Activated CD8-positive, alpha-beta memory T cell treated with anti-CD3 and anti-CD28 coated beads, Interleukin-2, amount 10 ng/mL, durations not matched to agents 7 days and 5 days (primary cell): ENCODE data around the gene ZNF423. TPM values are rescaled to one million over a fixed set of nuclear protein-coding genes. Genes with fewer than 3 reads are reported as not detected.

Experiments used
- ATAC-seq: fragments of 150-1000 bp; cut with Tn5 transposase; one replicate; pipeline ENCODE4 v1.10.0; 2021; ENCODE audit warnings: moderate library complexity
- CTCF ChIA-PET: fragments of 350-600 bp; sonication (Branson Sonifier 250); formaldehyde crosslinking; loops from one replicate; lab custom pipeline; 2021; ENCODE audit warnings: antibody characterized with exemption; lab: Charles Lee
- DNase-seq: peaks from one replicate; pipeline ENCODE4 v3.0.0-alpha.2; 2020
- H3K27ac Mint-ChIP-seq: one replicate; pipeline ENCODE4 v1.8.0; 2021; ENCODE audit warnings: mild to moderate bottlenecking, mixed read lengths
- H3K27me3 Mint-ChIP-seq: one replicate; pipeline ENCODE4 v1.8.0; 2021; ENCODE audit warnings: mixed read lengths
- H3K36me3 Mint-ChIP-seq: one replicate; pipeline ENCODE4 v1.8.0; 2021; ENCODE audit warnings: mild to moderate bottlenecking, mixed read lengths
- H3K4me1 Mint-ChIP-seq: one replicate; pipeline ENCODE4 v1.8.0; 2021; ENCODE audit warnings: mixed read lengths
- H3K4me3 Mint-ChIP-seq: one replicate; pipeline ENCODE4 v1.8.0; 2021; ENCODE audit warnings: mild to moderate bottlenecking, moderate library complexity, mixed read lengths
- H3K9me3 Mint-ChIP-seq: one replicate; pipeline ENCODE4 v1.8.0; 2022; ENCODE audit warnings: low read depth, mixed read lengths
- total RNA-seq, 2 experiments: library from RNA; stranded (reverse); gene quantifications; one replicate each; pipeline ENCODE4 v1.2.3, GENCODE V29; 2021

ZNF423 gene
- total RNA-seq, 2 experiments from 2014 or later, result not detected

DNA sequence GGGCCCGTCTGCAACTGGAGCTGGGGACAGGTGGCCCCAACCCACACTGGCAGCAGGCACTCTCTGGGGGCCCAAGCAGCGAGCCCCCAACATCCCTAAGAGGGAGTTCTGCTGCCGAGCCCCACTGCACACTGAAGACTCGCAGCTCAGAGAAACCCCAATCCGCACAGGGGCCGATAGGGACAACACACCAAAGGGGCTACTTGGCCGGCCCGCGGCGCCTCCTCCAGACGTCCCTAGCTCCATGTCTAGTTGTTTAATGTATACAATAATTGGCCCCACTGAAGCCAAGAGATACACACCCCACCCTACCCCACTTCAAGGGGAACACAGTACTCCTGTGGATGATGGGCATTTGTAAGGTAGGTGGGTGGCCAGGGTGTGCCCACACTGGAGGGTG, 62.7 kb downstream of the ZNF423 start:
- Mint-ChIP-seq H3K27me3 (no peaks in the 10 kb centered on the region), H3K36me3 (no peaks in the 10 kb centered on the region), H3K4me3 (no peak overlapping the region), H3K9me3 (no peaks in the 10 kb centered on the region), H3K27ac (no peak overlapping the region), H3K4me1 (no peaks in the 10 kb centered on the region)
- CTCF ChIA-PET, result no interaction called here
- no peak for DNase-seq
- no peak for ATAC-seq

DNA sequence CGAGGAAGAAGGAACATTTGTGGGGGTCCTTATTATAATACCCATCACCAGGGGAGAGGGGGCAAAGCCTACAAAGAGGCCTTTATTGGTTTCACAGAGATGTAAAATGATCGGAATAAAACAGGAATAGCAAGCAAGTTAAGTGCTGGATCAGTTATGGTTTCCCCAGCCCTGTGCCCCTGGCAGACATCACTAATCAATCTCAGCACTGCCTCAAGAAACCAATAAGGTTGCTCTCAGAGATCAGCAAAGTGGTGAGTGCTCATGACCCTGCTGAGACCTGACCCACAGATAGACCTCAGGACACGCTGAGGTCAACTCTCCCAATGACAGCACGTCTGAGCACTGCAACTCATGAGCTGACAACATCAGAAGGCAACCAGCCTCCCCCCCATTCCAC, 66.3 kb downstream of the ZNF423 start:
- H3K4me3 Mint-ChIP-seq, result no peak overlapping the region
- no peaks in the 10 kb centered on the region for H3K4me1 Mint-ChIP-seq
- H3K36me3 Mint-ChIP-seq, result no peaks in the 10 kb centered on the region
- no peak for ATAC-seq
- no peak overlapping the region for H3K27ac Mint-ChIP-seq
- no peak for DNase-seq
- CTCF ChIA-PET, result no interaction called here
- H3K9me3 Mint-ChIP-seq, result no peaks in the 10 kb centered on the region
- no peaks in the 10 kb centered on the region for H3K27me3 Mint-ChIP-seq

DNA sequence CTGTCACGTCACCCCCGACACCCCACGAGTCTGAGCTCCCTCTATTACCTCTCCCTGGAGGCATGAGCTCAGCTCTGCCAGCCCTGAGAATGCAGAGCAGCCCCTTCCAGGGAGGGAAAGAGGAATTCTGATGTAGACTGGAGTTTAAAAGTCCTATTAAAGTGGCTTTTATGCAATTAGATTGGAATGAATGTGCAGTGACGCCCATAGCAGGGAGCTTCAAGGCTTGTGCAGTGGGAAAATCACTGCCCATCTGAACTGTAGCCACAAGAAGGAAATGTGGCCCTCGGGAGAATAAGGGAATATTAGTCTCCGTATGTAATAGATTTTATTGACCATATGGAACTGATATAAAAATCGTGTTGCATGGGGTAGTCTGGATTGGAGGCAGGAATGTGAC, 66.9 kb downstream of the ZNF423 start:
- no peaks in the 10 kb centered on the region for H3K4me1 Mint-ChIP-seq
- CTCF ChIA-PET, result no interaction called here

DNA sequence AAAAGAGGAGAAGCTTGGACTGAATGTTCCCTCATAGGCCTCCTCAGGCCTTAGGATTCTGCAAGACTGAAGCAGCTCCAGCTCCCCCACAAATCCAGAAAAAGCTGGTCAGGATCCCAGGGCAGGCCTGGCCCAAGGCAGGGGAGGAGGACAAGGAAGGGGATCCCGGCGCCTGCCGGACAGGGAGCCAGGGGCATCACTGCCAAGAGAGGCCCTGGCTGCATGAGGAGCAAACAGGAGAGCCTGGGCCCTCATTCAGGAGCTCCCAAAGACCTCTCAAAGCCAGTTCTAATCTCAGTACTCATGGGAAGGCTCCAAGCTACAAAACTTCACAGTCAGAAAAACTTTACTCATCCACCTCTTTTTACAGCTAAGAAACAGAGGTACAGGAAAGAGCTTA, 67.3 kb downstream of the ZNF423 start:
- ATAC-seq, result no peak
- H3K27me3 Mint-ChIP-seq, result no peaks in the 10 kb centered on the region
- H3K4me1 Mint-ChIP-seq, result no peaks in the 10 kb centered on the region
- H3K36me3 Mint-ChIP-seq, result no peaks in the 10 kb centered on the region
- no peak for DNase-seq
- no peaks in the 10 kb centered on the region for H3K9me3 Mint-ChIP-seq
- H3K27ac Mint-ChIP-seq, result no peak overlapping the region
- CTCF ChIA-PET, result no interaction called here
- no peak overlapping the region for H3K4me3 Mint-ChIP-seq

More for the DNA sequence above, 66.9 kb downstream of the ZNF423 start:
- DNase-seq, result no peak
- H3K36me3 Mint-ChIP-seq, result no peaks in the 10 kb centered on the region
- no peak overlapping the region for H3K27ac Mint-ChIP-seq
- ATAC-seq, result no peak
- no peak overlapping the region for H3K4me3 Mint-ChIP-seq
- no peaks in the 10 kb centered on the region for H3K9me3 Mint-ChIP-seq
- H3K27me3 Mint-ChIP-seq, result no peaks in the 10 kb centered on the region

DNA sequence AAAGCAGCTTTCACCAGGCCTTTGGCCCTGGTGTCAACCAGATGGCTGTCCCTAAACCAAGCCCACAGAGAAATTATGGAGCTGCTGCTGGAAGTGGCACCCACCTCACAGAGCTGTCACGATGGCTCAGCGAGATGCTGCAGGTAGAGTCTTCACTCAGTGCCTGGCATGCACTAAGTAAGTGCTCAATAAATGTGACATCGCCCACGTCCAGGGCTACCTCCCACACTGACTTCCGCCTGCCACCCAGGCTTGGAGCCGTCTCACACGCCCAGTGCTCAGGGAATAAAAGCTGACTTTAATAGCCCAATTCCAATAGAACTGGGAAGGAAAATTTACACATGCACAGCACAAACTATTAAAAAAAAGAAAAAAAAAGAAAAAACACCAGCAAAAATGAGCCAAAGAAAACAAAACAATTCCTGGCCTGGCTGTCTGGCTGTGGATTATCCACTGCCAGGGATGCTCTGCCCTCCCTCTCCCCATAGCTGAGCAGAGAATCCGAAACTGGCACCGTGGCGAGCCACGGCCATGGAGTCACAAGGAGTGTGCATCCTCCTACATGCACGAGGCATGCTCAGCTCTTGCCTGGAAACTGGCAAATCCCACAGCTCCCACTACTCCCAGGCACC, 68.9 kb downstream of the ZNF423 start:
- Mint-ChIP-seq H3K4me3 (no peak overlapping the region), H3K4me1 (no peaks in the 10 kb centered on the region), H3K9me3 (no peaks in the 10 kb centered on the region), H3K27me3 (no peaks in the 10 kb centered on the region), H3K27ac (no peak overlapping the region), H3K36me3 (no peaks in the 10 kb centered on the region)
- no peak for ATAC-seq
- no peak for DNase-seq
- CTCF ChIA-PET, result no interaction called here

DNA sequence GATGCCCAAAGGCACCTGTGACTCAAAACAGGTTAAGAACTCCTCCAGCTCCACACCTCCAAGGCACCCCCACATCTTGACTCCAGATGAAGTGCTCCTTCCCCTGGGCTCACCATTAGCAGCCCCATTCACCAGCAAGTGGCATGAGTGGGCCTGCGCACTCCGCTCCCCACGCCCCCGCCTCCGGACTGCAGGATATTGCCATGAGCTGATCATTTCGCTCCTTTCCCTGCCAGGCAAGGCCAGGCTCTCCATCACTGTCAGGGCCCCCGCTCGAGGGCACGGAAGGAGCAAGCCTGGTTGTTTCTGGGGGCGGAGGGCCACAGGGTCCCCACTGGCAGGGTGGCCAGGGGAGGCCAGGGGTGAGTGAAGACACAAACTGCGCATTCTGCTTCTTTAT, 69.9 kb downstream of the ZNF423 start:
- DNase-seq (no peak), ATAC-seq (no peak)
- Mint-ChIP-seq H3K27ac (no peak overlapping the region), H3K36me3 (no peaks in the 10 kb centered on the region), H3K27me3 (no peaks in the 10 kb centered on the region), H3K4me1 (no peaks in the 10 kb centered on the region), H3K9me3 (no peaks in the 10 kb centered on the region), H3K4me3 (no peak overlapping the region)
- CTCF ChIA-PET, result no interaction called here

DNA sequence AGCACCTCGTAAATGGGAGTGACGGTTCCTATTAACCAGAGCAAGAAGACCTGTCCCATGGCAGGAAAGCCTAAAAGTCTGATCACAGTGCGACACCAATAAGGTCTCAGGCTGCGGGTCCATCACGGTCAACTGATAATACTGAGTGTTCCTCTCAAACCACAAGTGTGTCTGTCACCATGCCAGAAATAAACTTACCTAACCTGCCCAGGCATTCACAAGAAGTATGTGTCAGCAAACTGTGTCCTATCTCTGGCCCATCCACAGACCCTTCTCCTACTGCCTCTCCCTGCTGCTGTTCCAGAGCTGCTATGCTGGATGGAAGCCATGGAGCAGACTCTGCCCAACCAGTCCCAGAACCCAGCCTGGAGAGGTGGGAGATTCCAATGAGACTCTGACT, 73.5 kb downstream of the ZNF423 start:
- H3K27ac Mint-ChIP-seq, result no peak overlapping the region
- H3K27me3 Mint-ChIP-seq, result no peaks in the 10 kb centered on the region
- CTCF ChIA-PET, result no interaction called here
- no peak for DNase-seq
- H3K4me3 Mint-ChIP-seq, result no peak overlapping the region
- ATAC-seq, result no peak
- no peaks in the 10 kb centered on the region for H3K36me3 Mint-ChIP-seq
- H3K4me1 Mint-ChIP-seq, result no peaks in the 10 kb centered on the region
- no peaks in the 10 kb centered on the region for H3K9me3 Mint-ChIP-seq

DNA sequence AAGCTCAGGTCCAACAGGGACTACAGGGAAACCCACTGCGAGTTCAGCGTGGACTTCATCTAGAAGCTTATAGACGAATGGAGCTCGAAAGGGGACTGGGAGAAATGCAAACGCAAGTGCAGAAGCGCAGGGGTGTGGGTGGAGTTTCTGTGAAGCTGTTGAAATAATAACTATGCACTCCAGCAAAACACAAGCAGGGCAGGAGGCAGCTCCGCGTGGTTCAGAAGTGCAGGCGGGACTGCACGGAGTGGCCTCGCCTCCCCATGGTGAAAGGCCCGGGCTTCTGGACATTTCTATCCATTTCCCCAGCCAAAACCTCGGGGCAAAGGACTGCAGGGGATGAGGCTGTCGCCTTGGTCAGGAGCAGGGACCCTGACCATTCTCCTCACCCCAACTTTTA, 74.5 kb downstream of the ZNF423 start:
- CTCF ChIA-PET, result no interaction called here
- no peaks in the 10 kb centered on the region for H3K27me3 Mint-ChIP-seq
- H3K9me3 Mint-ChIP-seq, result no peaks in the 10 kb centered on the region
- no peaks in the 10 kb centered on the region for H3K4me1 Mint-ChIP-seq
- H3K4me3 Mint-ChIP-seq, result no peak overlapping the region
- H3K27ac Mint-ChIP-seq, result no peak overlapping the region
- DNase-seq (no peak), ATAC-seq (no peak)
- H3K36me3 Mint-ChIP-seq, result no peaks in the 10 kb centered on the region

DNA sequence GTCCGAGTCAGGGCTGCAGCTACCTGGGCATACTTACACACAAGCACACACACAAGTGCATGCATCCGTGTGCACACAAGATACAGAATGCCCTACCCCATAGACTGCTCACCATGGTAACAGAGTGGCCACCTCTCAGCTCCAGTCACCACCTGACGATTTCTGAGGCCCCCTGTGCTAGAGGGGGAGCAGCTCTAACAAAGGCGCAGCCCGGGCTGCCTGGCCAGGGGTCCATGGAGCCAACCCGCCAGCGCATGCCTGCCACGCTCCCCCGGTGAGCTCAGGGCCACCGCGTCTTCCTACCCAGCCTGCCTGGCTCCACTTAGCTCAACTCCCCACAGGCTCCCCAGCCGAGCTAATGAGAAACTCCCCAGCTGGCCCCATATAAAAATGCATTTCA, 75.5 kb downstream of the ZNF423 start:
- no peak for ATAC-seq
- H3K27ac Mint-ChIP-seq, result no peak overlapping the region

DNA sequence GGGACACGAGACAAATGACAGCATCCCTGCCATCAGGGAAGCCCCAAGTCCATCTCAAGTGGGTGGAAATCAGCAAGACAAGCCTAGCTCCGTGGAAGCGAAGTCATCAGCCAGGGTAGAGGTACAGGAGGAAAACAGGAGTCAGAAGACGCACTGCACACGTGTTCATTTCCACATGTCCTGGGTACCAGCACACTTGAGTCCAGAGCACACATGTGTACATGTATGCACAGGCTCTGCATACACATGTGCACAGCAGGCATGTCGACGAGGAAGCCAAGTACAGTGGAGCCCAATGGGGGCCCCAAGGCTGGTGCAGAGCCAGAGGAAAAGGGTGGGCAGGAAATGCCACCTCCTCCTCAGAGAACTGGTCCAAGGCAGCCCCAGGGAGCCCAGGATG, 75.9 kb downstream of the ZNF423 start:
- ATAC-seq (no peak), DNase-seq (no peak)
- no peak overlapping the region for H3K27ac Mint-ChIP-seq
- H3K4me1 Mint-ChIP-seq, result no peaks in the 10 kb centered on the region
- CTCF ChIA-PET, result no interaction called here
- no peak overlapping the region for H3K4me3 Mint-ChIP-seq
- H3K9me3 Mint-ChIP-seq, result no peaks in the 10 kb centered on the region
- no peaks in the 10 kb centered on the region for H3K27me3 Mint-ChIP-seq
- no peaks in the 10 kb centered on the region for H3K36me3 Mint-ChIP-seq

More for the DNA sequence above, 75.5 kb downstream of the ZNF423 start:
- no peak for DNase-seq
- H3K9me3 Mint-ChIP-seq, result no peaks in the 10 kb centered on the region
- H3K4me1 Mint-ChIP-seq, result no peaks in the 10 kb centered on the region
- no peak overlapping the region for H3K4me3 Mint-ChIP-seq
- H3K27me3 Mint-ChIP-seq, result no peaks in the 10 kb centered on the region
- CTCF ChIA-PET, result no interaction called here
- H3K36me3 Mint-ChIP-seq, result no peaks in the 10 kb centered on the region

DNA sequence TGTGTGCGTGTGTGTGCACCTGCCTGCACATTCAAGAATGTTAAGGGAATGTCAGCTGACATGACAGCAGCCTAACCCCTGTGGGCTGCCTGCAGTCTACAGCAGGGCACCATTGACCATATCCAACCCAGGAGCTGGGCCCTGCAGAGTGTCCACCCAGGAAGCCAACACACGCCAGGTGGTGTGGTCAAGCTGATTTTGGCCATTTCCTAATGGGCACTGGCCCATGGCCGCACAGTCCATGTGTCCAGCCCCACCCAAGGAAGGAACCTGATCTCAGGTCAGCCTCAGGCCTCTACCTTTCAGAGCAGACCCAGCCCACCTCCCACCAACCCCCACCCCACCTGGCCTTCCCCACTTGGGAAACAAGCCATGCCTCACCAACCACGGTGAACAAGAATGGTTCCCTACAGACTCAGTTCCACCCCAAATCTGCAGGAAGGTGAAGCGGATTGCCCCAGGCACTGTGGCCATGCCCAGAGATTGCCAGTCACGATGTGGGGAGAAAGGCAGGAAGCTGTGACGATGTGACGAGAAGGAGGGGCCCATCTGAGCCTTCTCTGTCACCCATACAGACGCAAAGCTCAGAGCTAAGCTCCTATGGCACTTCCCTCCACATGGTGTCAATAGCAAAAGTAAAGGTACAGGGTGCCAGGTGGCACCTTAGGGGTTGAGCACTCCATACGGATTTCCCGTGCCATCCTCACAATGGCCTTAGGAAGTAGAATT, 77.5 kb downstream of the ZNF423 start:
- DNase-seq (no peak), ATAC-seq (no peak)
- H3K27me3 Mint-ChIP-seq, result no peaks in the 10 kb centered on the region
- H3K4me1 Mint-ChIP-seq, result no peaks in the 10 kb centered on the region
- CTCF ChIA-PET, result no interaction called here
- H3K27ac Mint-ChIP-seq, result no peak overlapping the region
- no peaks in the 10 kb centered on the region for H3K9me3 Mint-ChIP-seq
- H3K36me3 Mint-ChIP-seq, result no peaks in the 10 kb centered on the region
- H3K4me3 Mint-ChIP-seq, result no peak overlapping the region

DNA sequence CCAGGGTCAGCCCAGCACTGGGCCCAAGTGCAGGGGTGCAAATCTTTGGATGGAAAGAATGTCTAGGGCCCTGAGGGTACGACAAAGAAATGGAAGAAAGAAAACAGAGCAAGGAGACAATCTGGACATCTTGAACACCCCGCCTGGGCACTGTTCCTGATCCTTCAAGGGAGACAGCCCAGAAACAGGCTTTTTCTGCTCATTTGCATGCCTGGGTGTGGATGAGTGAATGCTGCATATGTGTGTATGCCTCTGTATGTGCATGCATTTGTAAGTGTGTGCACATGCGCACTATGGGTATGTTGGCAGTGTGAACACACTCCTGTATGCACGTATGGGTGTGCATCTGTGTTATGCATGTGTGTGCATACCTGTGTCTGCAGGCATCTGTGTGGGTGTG, 79.2 kb downstream of the ZNF423 start:
- Mint-ChIP-seq H3K27me3 (peaks cover 2% of the 10 kb centered on the region), H3K4me3 (no peak overlapping the region), H3K36me3 (no peaks in the 10 kb centered on the region), H3K4me1 (no peaks in the 10 kb centered on the region), H3K9me3 (no peaks in the 10 kb centered on the region), H3K27ac (no peak overlapping the region)
- DNase-seq (no peak), ATAC-seq (no peak)
- CTCF ChIA-PET, result no interaction called here

DNA sequence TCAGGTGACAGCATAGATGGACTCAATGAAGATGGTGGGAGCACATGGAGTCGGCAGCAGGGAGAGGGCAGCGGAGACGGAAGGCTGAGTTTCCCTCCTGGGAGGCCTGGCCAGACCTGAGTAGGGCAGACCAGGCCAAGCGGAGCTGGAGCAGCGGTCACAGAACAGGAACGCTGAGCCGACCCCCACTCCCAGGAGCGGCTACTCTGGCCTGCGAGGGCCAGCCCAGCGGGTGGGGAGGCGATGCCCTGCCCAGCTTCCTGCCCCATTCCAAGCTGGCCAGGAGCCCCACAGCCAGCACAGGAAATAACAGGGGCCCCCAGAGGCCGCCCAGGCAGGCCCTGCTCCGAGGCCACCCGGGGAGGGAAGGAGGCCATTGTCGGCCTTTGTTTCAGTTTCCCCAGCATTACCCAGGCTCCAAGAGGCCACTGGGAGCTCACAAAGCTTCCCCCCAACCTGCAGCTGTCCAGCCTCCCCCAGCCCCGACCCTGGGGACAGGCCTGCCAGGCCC, 79.8 kb downstream of the ZNF423 start:
- H3K4me1 Mint-ChIP-seq, result no peaks in the 10 kb centered on the region

DNA sequence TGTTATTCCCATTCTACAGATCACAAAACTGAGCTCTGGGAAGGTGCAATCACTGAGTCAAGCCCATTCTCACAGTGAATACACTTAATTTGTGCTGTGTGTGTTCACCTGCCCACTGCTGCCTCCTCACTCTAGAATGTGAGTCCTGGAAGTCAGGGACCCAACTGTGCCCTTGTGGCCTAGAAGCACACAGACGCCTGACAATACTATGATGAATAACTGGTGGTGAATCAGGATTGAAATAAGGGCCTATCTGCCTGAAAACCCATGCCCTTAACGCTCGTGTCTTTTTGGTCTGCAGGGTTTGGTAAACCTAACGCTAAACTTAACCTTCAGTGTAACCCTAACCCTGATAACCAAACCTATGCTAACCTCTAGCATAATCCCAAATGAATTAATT, 80.3 kb downstream of the ZNF423 start:
- DNase-seq (no peak), ATAC-seq (no peak)
- no peaks in the 10 kb centered on the region for H3K9me3 Mint-ChIP-seq
- CTCF ChIA-PET, result no interaction called here
- no peak overlapping the region for H3K4me3 Mint-ChIP-seq
- H3K27me3 Mint-ChIP-seq, result peaks cover 2% of the 10 kb centered on the region
- H3K36me3 Mint-ChIP-seq, result no peaks in the 10 kb centered on the region
- no peak overlapping the region for H3K27ac Mint-ChIP-seq
- no peaks in the 10 kb centered on the region for H3K4me1 Mint-ChIP-seq

More for the DNA sequence above, 79.8 kb downstream of the ZNF423 start:
- ATAC-seq (no peak), DNase-seq (no peak)
- H3K27ac Mint-ChIP-seq, result no peak overlapping the region
- CTCF ChIA-PET, result no interaction called here
- no peak overlapping the region for H3K4me3 Mint-ChIP-seq
- no peaks in the 10 kb centered on the region for H3K36me3 Mint-ChIP-seq
- H3K27me3 Mint-ChIP-seq, result peaks cover 2% of the 10 kb centered on the region
- H3K9me3 Mint-ChIP-seq, result no peaks in the 10 kb centered on the region
